ENCODE data around the gene DCUN1D1.

- TF ChIP-seq CTCF (IDR thresholded peaks at IDR 0.05) (no peak), POLR2AphosphoS5 (IDR thresholded peaks at IDR 0.05) (no peak)
Measured at GRCh38 chr3:182913889-182914288, 66.4 kb downstream of the DCUN1D1 start.

Data from esophagus muscularis mucosa (tissue), 3 donors.